CD4-positive, CD25-positive, alpha-beta regulatory T cell (primary cell): ENCODE results near the gene SKIC3. TPM values are rescaled to one million over a fixed set of nuclear protein-coding genes. Genes with fewer than 3 reads are reported as not detected.

Experiments used
- ATAC-seq, 2 donors: fragments of 150-1000 bp; cut with Tn5 transposase; one replicate each; pipeline ENCODE4 v1.10.0; 2021; ENCODE audit warnings: low read depth in 2 of 2, moderate number of reproducible peaks in 2 of 2, moderate library complexity in 1 of 2
- DNase-seq, 3 donors: peaks; one replicate each; pipeline versions ENCODE4 v3.0.0 to v3.0.0-alpha.2; 2012 to 2022; ENCODE audit warnings: mixed read lengths in 1 of 3
- H3K27ac ChIP-seq: one replicate; pipeline ENCODE4 v1.7.0; 2013; ENCODE audit warnings: mild to moderate bottlenecking, low read length; ENCODE audit not compliant: insufficient read depth, poor library complexity, severe bottlenecking
- H3K27me3 ChIP-seq: one replicate; pipeline ENCODE4 v1.7.0; 2013; ENCODE audit warnings: low read length; ENCODE audit not compliant: control insufficient read depth, insufficient read depth
- H3K36me3 ChIP-seq: one replicate; pipeline ENCODE4 v1.7.0; 2013; ENCODE audit warnings: mild to moderate bottlenecking, low read length, moderate library complexity; ENCODE audit not compliant: control insufficient read depth, insufficient read depth
- H3K4me1 ChIP-seq: 2 replicates; pipeline ENCODE4 v1.7.0; 2013; ENCODE audit warnings: mild to moderate bottlenecking, low read length; ENCODE audit not compliant: insufficient read depth, control insufficient read depth, poor library complexity, severe bottlenecking
- H3K4me3 ChIP-seq: one replicate; pipeline ENCODE4 v1.7.0; 2013; ENCODE audit warnings: low read depth, mild to moderate bottlenecking, low read length, moderate library complexity
- H3K9me3 ChIP-seq, 2 experiments: 1 replicate in 1 of 2; 2 replicates in 1 of 2; pipeline ENCODE4 v1.7.0; 2013; ENCODE audit warnings: low read length in 2 of 2, mild to moderate bottlenecking in 1 of 2, moderate library complexity in 1 of 2; ENCODE audit not compliant: control insufficient read depth in 2 of 2
- H3K27ac Mint-ChIP-seq, 3 donors: one replicate each; pipeline ENCODE4 v1.8.0; 2020 to 2022; ENCODE audit warnings: mild to moderate bottlenecking in 3 of 3, mixed read lengths in 3 of 3, moderate library complexity in 2 of 3
- H3K27me3 Mint-ChIP-seq: one replicate; pipeline ENCODE4 v1.8.0; 2022; ENCODE audit warnings: mild to moderate bottlenecking, mixed read lengths
- H3K36me3 Mint-ChIP-seq: one replicate; pipeline ENCODE4 v1.8.0; 2020; ENCODE audit warnings: mixed read lengths
- H3K4me1 Mint-ChIP-seq, 4 donors: one replicate each; pipeline ENCODE4 v1.8.0; 2020 to 2022; ENCODE audit warnings: mixed read lengths in 4 of 4, mild to moderate bottlenecking in 1 of 4
- H3K4me3 Mint-ChIP-seq, 4 donors: one replicate each; pipeline ENCODE4 v1.8.0; 2020 to 2022; ENCODE audit warnings: mild to moderate bottlenecking in 4 of 4, mixed read lengths in 4 of 4, moderate library complexity in 3 of 4
- H3K9me3 Mint-ChIP-seq, 7 donors: one replicate each; pipeline ENCODE4 v1.8.0; 2020 to 2022; ENCODE audit warnings: mixed read lengths in 7 of 7, mild to moderate bottlenecking in 3 of 7, moderate library complexity in 2 of 7
- polyA plus RNA-seq, 4 donors: library from polyadenylated mRNA; unstranded; fragments of 300-500 nt; fragmentation: Illumina TruSeq; gene quantifications; one replicate each; pipeline ENCODE4 v1.2.3, GENCODE V29; 2021
- total RNA-seq: library from RNA; stranded (reverse); gene quantifications from one replicate; pipeline ENCODE4 v1.2.3, GENCODE V29; 2022

Gene SKIC3
- total RNA-seq (67.1 TPM), polyA plus RNA-seq (10 to 100 TPM; 30.0 to 39.9 (median 32.7) TPM)

DNA sequence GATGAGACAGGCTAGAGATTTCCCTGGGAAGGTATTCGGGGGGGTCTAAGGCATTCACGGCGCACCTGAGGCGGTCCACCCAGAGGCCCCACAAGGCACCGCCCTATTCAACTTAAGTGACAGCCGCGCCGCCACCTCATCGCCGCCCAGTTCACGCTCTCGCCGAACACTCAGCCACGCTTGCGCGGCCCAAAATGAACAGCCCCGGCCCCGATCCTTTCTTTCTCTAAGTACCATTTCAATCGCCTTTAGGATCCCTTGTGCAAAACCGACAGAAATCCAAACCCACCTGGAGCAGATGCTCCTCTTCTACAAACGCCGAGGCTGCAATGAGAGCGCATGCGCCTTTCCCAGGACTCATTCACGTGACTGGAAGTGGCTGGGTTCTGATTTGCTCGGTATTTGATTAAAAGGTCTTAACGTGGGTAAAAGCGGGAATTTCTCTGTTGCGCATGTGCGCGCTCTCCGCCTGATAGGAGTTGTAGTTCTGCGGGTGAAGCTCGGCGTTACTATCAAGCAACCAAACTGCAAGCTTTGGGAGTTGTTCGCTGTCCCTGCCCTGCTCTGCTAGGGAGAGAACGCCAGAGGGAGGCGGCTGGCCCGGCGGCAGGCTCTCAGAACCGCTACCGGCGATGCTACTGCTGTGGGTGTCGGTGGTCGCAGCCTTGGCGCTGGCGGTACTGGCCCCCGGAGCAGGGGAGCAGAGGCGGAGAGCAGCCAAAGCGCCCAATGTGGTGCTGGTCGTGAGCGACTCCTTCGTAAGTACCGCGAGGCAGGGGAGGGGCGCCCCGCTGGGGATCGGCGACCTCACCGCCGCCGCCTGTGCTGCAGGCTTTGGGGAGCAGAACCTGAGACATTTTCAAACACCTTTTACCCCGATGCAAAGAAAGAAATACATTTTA, at the start of gene SKIC3, which contains the start of gene ARSK:
SKIC3 (minus strand) TSS at position 331 of the 902 bp plus-strand sequence. CDS start 7,827 bp downstream, outside the sequence.
ARSK (plus strand) TSS at position 455 of the 902 bp plus-strand sequence; CDS start at position 633, 178 bp downstream.
- H3K4me3 ChIP-seq = peak within 1 kb of the TSS; percentile 87
- H3K9me3 Mint-ChIP-seq = no peaks in the 10 kb centered on the region

DNA sequence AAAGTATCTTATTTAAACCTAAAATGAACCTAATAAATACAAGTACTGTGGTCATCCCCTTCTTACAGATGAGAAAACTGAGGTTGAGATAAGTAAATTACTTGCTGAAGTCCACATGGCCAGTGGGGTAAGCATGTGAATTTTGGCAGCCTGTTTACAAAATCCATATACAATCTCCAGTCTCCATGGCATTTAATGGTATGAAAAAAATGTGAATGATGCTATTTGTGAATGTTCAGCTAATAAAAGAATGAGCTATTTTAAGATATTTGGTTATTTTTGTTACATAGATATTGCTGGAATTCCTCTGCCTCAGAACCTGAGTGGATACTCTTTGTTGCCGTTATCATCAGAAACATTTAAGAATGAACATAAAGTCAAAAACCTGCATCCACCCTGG, 45.8 kb upstream of the SKIC3 start:
- H3K27me3 Mint-ChIP-seq = no peaks in the 10 kb centered on the region
- H3K27ac Mint-ChIP-seq = no peak overlapping the region
- Histone ChIP-seq H3K4me3 (no peak overlapping the region), H3K27ac (no peak overlapping the region), H3K36me3 (peaks cover 14% of the 10 kb centered on the region), H3K9me3 (no peaks in the 10 kb centered on the region), H3K27me3 (no peaks in the 10 kb centered on the region), H3K4me1 (no peaks in the 10 kb centered on the region)
- H3K4me1 Mint-ChIP-seq = no peaks in the 10 kb centered on the region
- ATAC-seq (no peak), DNase-seq (no peak)
- H3K4me3 Mint-ChIP-seq = no peak overlapping the region
- H3K9me3 Mint-ChIP-seq = no peaks in the 10 kb centered on the region
- peaks cover 22% of the 10 kb centered on the region for H3K36me3 Mint-ChIP-seq

More for the DNA sequence above, at the start of gene SKIC3, which contains the start of gene ARSK:
- peak; percentile 87 to 99 (median 98) for DNase-seq
- Mint-ChIP-seq H3K4me3 (peak within 1 kb of the TSS; percentile 90 to 100 (median 98)), H3K27me3 (peaks cover 4% of the 10 kb centered on the region), H3K4me1 (peaks cover 22 to 59% (median 37%) of the 10 kb centered on the region in 4 donors), H3K36me3 (peaks cover 10% of the 10 kb centered on the region), H3K27ac (peak within 1 kb of the TSS; percentile 95 to 99 (median 96))
- no peaks in the 10 kb centered on the region for H3K9me3 ChIP-seq
- H3K36me3 ChIP-seq = peaks cover 6% of the 10 kb centered on the region
- ATAC-seq = peak; percentile 83 to 86
- H3K4me1 ChIP-seq = peaks cover 22% of the 10 kb centered on the region
- no peaks in the 10 kb centered on the region for H3K27me3 ChIP-seq
- H3K27ac ChIP-seq = peak within 1 kb of the TSS; percentile 84

DNA sequence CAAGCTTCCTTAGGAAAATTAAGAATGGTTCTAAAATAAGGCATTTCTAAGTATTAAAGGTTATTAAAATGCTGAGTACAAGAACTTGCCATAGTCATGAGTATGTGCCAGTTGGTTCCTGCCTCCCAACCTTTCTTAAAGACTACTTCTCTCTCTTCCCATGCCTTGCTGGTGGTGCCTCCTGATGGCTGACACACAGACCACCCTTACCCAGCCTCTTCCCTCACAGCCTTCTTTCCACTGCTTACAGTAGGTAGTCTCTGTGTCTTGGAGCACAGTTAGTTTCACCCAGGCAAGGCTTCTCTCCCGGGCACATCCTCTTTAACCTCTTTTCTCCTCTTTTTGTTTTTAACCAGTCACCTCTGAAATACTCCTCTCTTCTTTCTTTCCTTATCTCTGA, 44.5 kb upstream of the SKIC3 start:
- H3K27ac Mint-ChIP-seq = peak overlapping the region in 1 of 3 donors; percentile 33
- H3K27ac ChIP-seq = no peak overlapping the region
- H3K4me1 Mint-ChIP-seq = no peaks in the 10 kb centered on the region

DNA sequence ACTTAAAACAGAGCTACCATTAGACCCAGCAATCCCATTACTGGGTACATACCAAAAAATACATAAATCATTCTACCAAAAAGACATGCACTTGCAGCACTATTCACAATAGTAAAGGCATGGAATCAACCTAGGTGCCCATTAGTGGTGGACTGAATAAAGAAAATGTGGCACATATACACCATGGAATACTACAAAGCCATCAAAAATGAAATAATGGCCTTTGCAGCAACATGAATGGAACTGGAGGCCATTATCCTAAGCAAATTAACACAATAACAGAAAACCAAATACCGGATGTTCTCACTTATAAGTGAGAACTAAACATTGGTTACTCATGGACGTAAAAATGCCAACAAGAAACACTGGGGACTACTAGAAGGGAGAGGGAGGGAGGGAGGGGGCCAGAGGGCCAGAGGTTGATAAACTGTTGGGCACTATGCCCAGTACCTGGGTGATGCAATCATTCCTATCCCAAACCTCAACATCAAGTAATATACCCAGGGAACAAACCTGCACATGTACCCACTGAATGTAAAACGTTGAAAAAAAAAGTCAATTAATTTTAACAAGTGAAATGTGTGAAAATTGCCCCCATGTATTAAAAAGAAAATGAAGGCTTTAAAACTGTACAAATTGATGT, 40.6 kb upstream of the SKIC3 start:
- Mint-ChIP-seq H3K4me1 (peaks cover 6 to 16% (median 11%) of the 10 kb centered on the region in 4 donors), H3K9me3 (peaks cover 0 to 1% (median 0%) of the 10 kb centered on the region in 7 donors), H3K27me3 (no peaks in the 10 kb centered on the region), H3K27ac (no peak overlapping the region), H3K4me3 (no peak overlapping the region), H3K36me3 (peaks cover 21% of the 10 kb centered on the region)
- no peak for ATAC-seq
- Histone ChIP-seq H3K36me3 (no peaks in the 10 kb centered on the region), H3K4me1 (no peaks in the 10 kb centered on the region), H3K27ac (no peak overlapping the region), H3K27me3 (no peaks in the 10 kb centered on the region), H3K4me3 (no peak overlapping the region), H3K9me3 (no peaks in the 10 kb centered on the region)
- no peak for DNase-seq

More for the DNA sequence above, 44.5 kb upstream of the SKIC3 start:
- Histone ChIP-seq H3K27me3 (no peaks in the 10 kb centered on the region), H3K4me1 (no peaks in the 10 kb centered on the region), H3K9me3 (no peaks in the 10 kb centered on the region), H3K4me3 (no peak overlapping the region), H3K36me3 (peaks cover 14% of the 10 kb centered on the region)
- Mint-ChIP-seq H3K4me3 (no peak overlapping the region), H3K36me3 (peaks cover 26% of the 10 kb centered on the region), H3K27me3 (no peaks in the 10 kb centered on the region), H3K9me3 (no peaks in the 10 kb centered on the region)
- no peak for ATAC-seq
- DNase-seq = no peak

DNA sequence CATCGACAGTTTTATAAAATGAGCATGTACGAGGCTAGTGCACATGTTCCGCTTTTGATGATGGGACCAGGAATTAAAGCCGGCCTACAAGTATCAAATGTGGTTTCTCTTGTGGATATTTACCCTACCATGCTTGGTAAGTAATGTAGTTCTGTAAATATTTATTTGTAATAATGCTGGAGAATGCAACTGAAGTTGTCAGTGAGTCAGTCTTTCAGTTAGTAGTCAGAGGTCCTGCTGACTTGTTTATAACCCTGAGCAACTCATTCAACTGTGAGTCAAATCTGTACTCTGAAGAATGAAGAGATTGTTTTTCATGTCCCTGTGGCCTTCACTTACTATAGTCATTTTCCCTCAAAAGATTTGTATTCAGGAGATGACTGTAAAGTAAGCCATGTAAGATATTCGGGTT, 36.7 kb upstream of the SKIC3 start:
- H3K36me3 Mint-ChIP-seq = peaks cover 22% of the 10 kb centered on the region
- no peak for ATAC-seq

DNA sequence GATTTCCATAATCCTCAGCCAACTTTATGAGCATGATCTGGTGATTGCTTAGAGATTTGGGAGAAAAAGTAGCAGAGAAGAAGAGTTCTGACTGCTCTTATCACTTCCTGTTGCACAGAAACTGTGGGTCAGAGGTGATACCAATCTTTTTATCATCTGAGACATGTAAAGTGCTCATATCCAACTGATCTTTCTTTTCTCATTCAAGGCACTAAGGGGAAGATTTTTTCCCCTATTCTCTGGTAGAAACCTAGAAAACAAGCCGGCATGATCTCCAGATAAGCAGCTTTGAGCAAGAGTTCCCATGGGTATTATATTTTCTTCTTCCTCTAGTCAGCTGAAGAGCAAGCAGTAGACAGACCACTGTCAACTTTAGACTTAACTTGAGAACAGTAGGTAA, 36.1 kb upstream of the SKIC3 start:
- H3K27me3 ChIP-seq = no peaks in the 10 kb centered on the region
- Mint-ChIP-seq H3K4me1 (peaks cover 6 to 21% (median 16%) of the 10 kb centered on the region in 4 donors), H3K9me3 (peaks cover 0 to 1% (median 0%) of the 10 kb centered on the region in 7 donors), H3K27ac (peak overlapping the region in 2 of 3 donors; percentile 10 to 20), H3K4me3 (no peak overlapping the region), H3K27me3 (no peaks in the 10 kb centered on the region), H3K36me3 (peaks cover 25% of the 10 kb centered on the region)
- no peaks in the 10 kb centered on the region for H3K4me1 ChIP-seq
- no peak overlapping the region for H3K27ac ChIP-seq
- no peaks in the 10 kb centered on the region for H3K9me3 ChIP-seq
- H3K36me3 ChIP-seq = no peaks in the 10 kb centered on the region
- no peak for ATAC-seq
- DNase-seq = peak in 1 of 3 donors; percentile 39
- no peak overlapping the region for H3K4me3 ChIP-seq

More for the DNA sequence above, 36.7 kb upstream of the SKIC3 start:
- H3K27ac ChIP-seq = no peak overlapping the region
- no peaks in the 10 kb centered on the region for H3K4me1 ChIP-seq
- H3K36me3 ChIP-seq = no peaks in the 10 kb centered on the region
- peaks cover 0 to 1% (median 0%) of the 10 kb centered on the region in 7 donors for H3K9me3 Mint-ChIP-seq
- H3K9me3 ChIP-seq = no peaks in the 10 kb centered on the region
- no peak overlapping the region for H3K4me3 Mint-ChIP-seq
- H3K4me1 Mint-ChIP-seq = peaks cover 6 to 21% (median 16%) of the 10 kb centered on the region in 4 donors
- no peak overlapping the region for H3K27ac Mint-ChIP-seq
- H3K27me3 ChIP-seq = no peaks in the 10 kb centered on the region
- H3K4me3 ChIP-seq = no peak overlapping the region
- peak in 1 of 3 donors; percentile 54 for DNase-seq
- no peaks in the 10 kb centered on the region for H3K27me3 Mint-ChIP-seq

DNA sequence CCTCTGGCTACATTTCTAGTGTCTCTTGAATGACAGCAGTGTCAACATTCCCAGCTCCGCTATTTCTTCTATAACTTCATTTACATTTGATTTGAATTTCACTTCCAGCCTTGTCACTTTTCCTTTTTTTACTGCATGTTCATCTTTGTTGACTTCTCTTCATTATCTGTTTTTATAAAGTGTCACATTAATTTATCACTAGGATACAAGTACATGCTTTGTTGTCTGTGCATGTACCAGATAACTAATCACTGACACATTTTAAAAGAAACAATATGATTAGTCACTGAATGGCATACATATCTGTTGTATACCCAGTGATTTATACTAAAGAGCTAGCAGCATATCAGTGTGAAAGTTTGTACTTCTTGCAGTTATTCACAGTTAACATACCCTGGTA, 29.2 kb upstream of the SKIC3 start:
- Mint-ChIP-seq H3K27me3 (no peaks in the 10 kb centered on the region), H3K4me3 (no peak overlapping the region), H3K4me1 (peaks cover 0 to 5% (median under 1%) of the 10 kb centered on the region in 4 donors), H3K27ac (no peak overlapping the region), H3K9me3 (peaks cover 0 to 2% (median 0%) of the 10 kb centered on the region in 7 donors), H3K36me3 (peaks cover 29% of the 10 kb centered on the region)
- Histone ChIP-seq H3K9me3 (no peaks in the 10 kb centered on the region), H3K27me3 (no peaks in the 10 kb centered on the region), H3K27ac (no peak overlapping the region), H3K36me3 (peaks cover 3% of the 10 kb centered on the region), H3K4me1 (no peaks in the 10 kb centered on the region), H3K4me3 (no peak overlapping the region)
- DNase-seq = no peak
- ATAC-seq = no peak
